H1 (cell line): ENCODE data around the gene TRPM1. TPM values are rescaled to one million over a fixed set of nuclear protein-coding genes. Genes with fewer than 3 reads are reported as not detected.

ENCODE experiments used
- CTCF ChIA-PET: fragments of 300-600 bp; sonication (Branson Sonifier 250); formaldehyde crosslinking; loops from one replicate; lab custom pipeline; 2021; ENCODE audit not compliant: partially characterized antibody; lab: Charles Lee
- POLR2A ChIA-PET: fragments of 300-600 bp; sonication (Branson Sonifier 250); formaldehyde crosslinking; loops from one replicate; lab custom pipeline; 2021; ENCODE audit warnings: inconsistent platforms; ENCODE audit not compliant: partially characterized antibody; lab: Charles Lee
- DNase-seq, 2 experiments: peaks; one replicate each; pipeline versions ENCODE4 v3.0.0 to v3.0.0-alpha.2; 2010 to 2022; ENCODE audit warnings: low spot score in 2 of 2, low read depth in 1 of 2, mixed read lengths in 1 of 2
- FAIRE-seq: peaks from 2 replicates; lab custom pipeline; 2011; peaks lifted over from hg19 to GRCh38; lab: Jason Lieb, UNC
- H2AFZ ChIP-seq: 2 replicates; pipeline ENCODE4 v1.8.1; 2012; ENCODE audit warnings: low read length, inconsistent platforms
- H2AK5ac ChIP-seq: 2 replicates; pipeline ENCODE4 v1.6.1; 2013; ENCODE audit warnings: low read depth, low read length
- H2BK120ac ChIP-seq: replicated peaks from 2 replicates; pipeline ENCODE3; 2013; ENCODE audit warnings: low read depth, low read length, inconsistent platforms
- H2BK12ac ChIP-seq: 2 replicates; pipeline ENCODE4 v1.6.1; 2013; ENCODE audit warnings: low read depth, low read length
- H2BK15ac ChIP-seq: 2 replicates; pipeline ENCODE4 v1.6.1; 2013; ENCODE audit warnings: low read length
- H2BK20ac ChIP-seq: 2 replicates; pipeline ENCODE4 v1.6.1; 2013; ENCODE audit warnings: low read length
- H2BK5ac ChIP-seq: 2 replicates; pipeline ENCODE4 v1.6.1; 2013; ENCODE audit warnings: low read depth, low read length
- H3K14ac ChIP-seq: 2 replicates; pipeline ENCODE4 v1.6.1; 2013; ENCODE audit warnings: inconsistent platforms; ENCODE audit not compliant: insufficient read length
- H3K18ac ChIP-seq: 2 replicates; pipeline ENCODE4 v1.6.1; 2013; ENCODE audit warnings: low read length; ENCODE audit errors: extremely low read depth
- H3K23ac ChIP-seq: 2 replicates; pipeline ENCODE4 v1.6.1; 2013; ENCODE audit warnings: inconsistent platforms; ENCODE audit not compliant: insufficient read length
- H3K23me2 ChIP-seq: 2 replicates; pipeline ENCODE4 v1.6.1; 2013; ENCODE audit warnings: low read depth, low read length
- H3K27ac ChIP-seq: 2 replicates; pipeline ENCODE4 v1.6.1; 2011; ENCODE audit warnings: low read depth, low read length, inconsistent platforms
- H3K27me3 ChIP-seq, 4 experiments: replicated peaks in 1 of 4; 1 replicate in 1 of 4; 2 replicates in 3 of 4; pipeline versions ENCODE4 v1.6.1 to v1.8.1; 2011 to 2013; ENCODE audit warnings: low read length in 3 of 4, mild to moderate bottlenecking in 3 of 4, inconsistent platforms in 2 of 4, mixed read lengths in 2 of 4, moderate library complexity in 1 of 4; ENCODE audit not compliant: control insufficient read depth in 3 of 4, insufficient read depth in 3 of 4; ENCODE audit errors: extremely low read depth in 1 of 4
- H3K36me3 ChIP-seq, 4 experiments: 2 replicates each; pipeline versions ENCODE4 v1.6.1 to v1.8.1; 2011 to 2013; ENCODE audit warnings: mild to moderate bottlenecking in 4 of 4, low read length in 3 of 4, moderate library complexity in 2 of 4, control low read depth in 1 of 4, inconsistent platforms in 1 of 4; ENCODE audit not compliant: insufficient read depth in 4 of 4, control insufficient read depth in 2 of 4
- H3K4ac ChIP-seq: replicated peaks from 2 replicates; pipeline ENCODE3; 2013; ENCODE audit warnings: low read length, low read depth, mixed read lengths, inconsistent platforms; ENCODE audit not compliant: insufficient read length
- H3K4me1 ChIP-seq, 4 experiments: replicated peaks in 1 of 4; 1 replicate in 1 of 4; 2 replicates in 3 of 4; pipeline versions ENCODE4 v1.6.1 to v1.8.1; 2011 to 2013; ENCODE audit warnings: low read length in 3 of 4, inconsistent platforms in 2 of 4, mixed read lengths in 1 of 4; ENCODE audit not compliant: insufficient read depth in 4 of 4, control insufficient read depth in 3 of 4
- H3K4me2 ChIP-seq, 2 experiments: 2 replicates each; pipeline versions ENCODE4 v1.6.1 to v1.8.1; 2011 to 2013; ENCODE audit warnings: low read depth in 2 of 2, low read length in 2 of 2, control low read depth in 1 of 2, inconsistent platforms in 1 of 2, mild to moderate bottlenecking in 1 of 2; ENCODE audit not compliant: insufficient read depth in 1 of 2
- H3K4me3 ChIP-seq, 4 experiments: fragments of 200-600, 300-600 bp in 1 of 4; sonication (generic), shearing (Covaris generic), sonication (Bioruptor Twin) in 1 of 4; 2 replicates each; pipeline versions ENCODE4 v1.5.1 to v1.8.1; 2011 to 2016; ENCODE audit warnings: low read length in 4 of 4, low read depth in 3 of 4, control low read depth in 2 of 4, inconsistent platforms in 2 of 4, mild to moderate bottlenecking in 2 of 4, mixed read lengths in 1 of 4, moderate library complexity in 1 of 4; ENCODE audit not compliant: insufficient read depth in 2 of 4; ENCODE audit errors: extremely low read depth in 1 of 4
- H3K56ac ChIP-seq: replicated peaks from 2 replicates; pipeline ENCODE3; 2013; ENCODE audit warnings: low read depth, mild to moderate bottlenecking, mixed read lengths, low read length, inconsistent platforms; ENCODE audit not compliant: insufficient read length
- H3K79me1 ChIP-seq: 2 replicates; pipeline ENCODE4 v1.6.1; 2013; ENCODE audit warnings: low read depth, low read length, control low read depth
- H3K79me2 ChIP-seq, 2 experiments: 2 replicates each; pipeline versions ENCODE4 v1.6.1 to v1.8.1; 2012 to 2013; ENCODE audit warnings: low read length in 2 of 2, mild to moderate bottlenecking in 2 of 2, inconsistent platforms in 1 of 2; ENCODE audit not compliant: insufficient read depth in 2 of 2, control insufficient read depth in 1 of 2
- H3K9ac ChIP-seq, 4 experiments: replicated peaks in 1 of 4; 1 replicate in 1 of 4; 2 replicates in 3 of 4; pipeline versions ENCODE4 v1.6.1 to v1.8.1; 2011 to 2013; ENCODE audit warnings: low read depth in 3 of 4, low read length in 3 of 4, control low read depth in 2 of 4, mild to moderate bottlenecking in 2 of 4, moderate library complexity in 2 of 4, inconsistent platforms in 1 of 4; ENCODE audit errors: extremely low read depth in 1 of 4
- H3K9me3 ChIP-seq, 2 experiments: 2 replicates each; pipeline versions ENCODE4 v1.6.1 to v1.8.1; 2012 to 2013; ENCODE audit warnings: mild to moderate bottlenecking in 2 of 2, moderate library complexity in 2 of 2, control low read depth in 1 of 2, inconsistent platforms in 1 of 2, low read depth in 1 of 2, low read length in 1 of 2, mixed read lengths in 1 of 2; ENCODE audit not compliant: insufficient read depth in 2 of 2
- H4K20me1 ChIP-seq, 2 experiments: replicated peaks in 1 of 2; 2 replicates each; pipeline versions ENCODE3 to v1.8.1; 2011 to 2013; ENCODE audit warnings: inconsistent platforms in 2 of 2, low read length in 2 of 2, mild to moderate bottlenecking in 1 of 2; ENCODE audit not compliant: insufficient read depth in 2 of 2, control insufficient read depth in 1 of 2
- H4K5ac ChIP-seq: 2 replicates; pipeline ENCODE4 v1.6.1; 2013; ENCODE audit warnings: low read length, low read depth, mixed read lengths, inconsistent platforms; ENCODE audit not compliant: insufficient read length
- H4K8ac ChIP-seq: 2 replicates; pipeline ENCODE4 v1.8.0; 2013; ENCODE audit warnings: mild to moderate bottlenecking, moderate library complexity, low read length, inconsistent platforms; ENCODE audit not compliant: insufficient read depth; ENCODE audit errors: extremely low read depth
- H4K91ac ChIP-seq: replicated peaks from 2 replicates; pipeline ENCODE3; 2013; ENCODE audit warnings: low read length, mixed read lengths, inconsistent platforms; ENCODE audit not compliant: insufficient read length
- ASH2L ChIP-seq: fragments of 200-600, 300-600 bp; sonication (generic); IDR thresholded peaks from one replicate; pipeline ENCODE4 v1.7.1; 2017; ENCODE audit warnings: low read length
- CREB1 ChIP-seq: IDR thresholded peaks from 2 replicates; pipeline ENCODE4 v1.6.1; 2012; ENCODE audit warnings: inconsistent platforms
- JUND ChIP-seq: IDR thresholded peaks from 2 replicates; pipeline ENCODE4 v1.6.1; 2011; ENCODE audit warnings: mild to moderate bottlenecking, improper control_type of control experiment, low read length
- POLR2A ChIP-seq, 2 experiments: IDR thresholded peaks; 1 replicate in 1 of 2; 2 replicates in 1 of 2; pipeline ENCODE4 v1.6.1; 2011; ENCODE audit warnings: low read depth in 2 of 2, low read length in 2 of 2, mild to moderate bottlenecking in 2 of 2; ENCODE audit errors: control extremely low read depth in 1 of 2
- RAD21 ChIP-seq, 2 experiments: IDR thresholded peaks in 1 of 2; conservative IDR thresholded peaks in 1 of 2; 2 replicates each; pipeline ENCODE4 v1.6.1; 2011; ENCODE audit warnings: low read depth in 2 of 2, low read length in 2 of 2, improper control_type of control experiment in 1 of 2, inconsistent platforms in 1 of 2, mild to moderate bottlenecking in 1 of 2, moderate library complexity in 1 of 2
- RNF2 ChIP-seq: fragments of 200-900, 300-1000 bp; sonication (generic); IDR thresholded peaks from 2 replicates; pipeline ENCODE4 v1.7.1; 2016; ENCODE audit warnings: borderline replicate concordance, low read depth, mild to moderate bottlenecking, antibody characterized with exemption, low read length; ENCODE audit not compliant: poor library complexity, severe bottlenecking; ENCODE audit errors: missing control alignments
- RXRA ChIP-seq: IDR thresholded peaks from 2 replicates; pipeline ENCODE4 v1.6.1; 2011; ENCODE audit warnings: low read depth, mild to moderate bottlenecking, low read length, moderate library complexity; ENCODE audit not compliant: insufficient read depth
- TAF1 ChIP-seq: IDR thresholded peaks from 2 replicates; pipeline ENCODE4 v1.6.1; 2011; ENCODE audit warnings: mild to moderate bottlenecking, low read depth, low read length
- YY1 ChIP-seq: IDR thresholded peaks from 2 replicates; pipeline ENCODE4 v1.6.1; 2011; ENCODE audit warnings: low read depth, mild to moderate bottlenecking, low read length
- WGBS, 2 experiments: shearing (Covaris generic) in 1 of 2; methylation state at CpG; one replicate each; pipeline versions ENCODE4 v1.1.6 to v1.1.7; 2013 to 2015; ENCODE audit warnings: low lambda C conversion rate in 2 of 2, mixed read lengths in 2 of 2, inconsistent platforms in 1 of 2, low coverage in 1 of 2, missing lambda C conversion rate in 1 of 2; ENCODE audit not compliant: insufficient replicate concordance in 2 of 2, insufficient coverage in 1 of 2, insufficient read length in 1 of 2; ENCODE audit errors: extremely low coverage in 1 of 2, missing lambda C conversion rate in 1 of 2; 5-methylcytosine and 5-hydroxymethylcytosine counted together
- polyA plus RNA-seq, 7 experiments: library from polyadenylated mRNA; depleted of rRNA in 3 of 7; stranded (reverse) in 5 of 7; unstranded in 2 of 7; fragments of >200 nt in 5 of 7; fragments of 200-250 nt in 2 of 7; gene quantifications; 1 replicate in 5 of 7; 2 replicates in 1 of 7; 4 replicates in 1 of 7; pipeline versions ENCODE4 v1.2.1 to v1.2.3, GENCODE V29; 2011 to 2013; ENCODE audit warnings: missing spikeins in 2 of 7, mixed read lengths in 2 of 7
- total RNA-seq: library from RNA; stranded (reverse); fragmentation: NEBNext Ultra II Directional; extraction: Animal tissue kit (Norgen Biotek cat#: 25700); gene quantifications from 2 replicates; pipeline ENCODE4 v1.2.1, GENCODE V29; 2021
- TF ChIP-seq, protein P1 (sequence below): IDR thresholded peaks from 2 replicates; pipeline ENCODE4 v1.6.1; 2012; ENCODE audit warnings: low read length, inconsistent platforms

The TRPM1 gene
- total and polyA plus RNA-seq, 2 of the 8 experiments (the other 6 are each of a cell fraction or from before 2014, with no cell fraction given), result 0.05 TPM; not detected in 1

DNA sequence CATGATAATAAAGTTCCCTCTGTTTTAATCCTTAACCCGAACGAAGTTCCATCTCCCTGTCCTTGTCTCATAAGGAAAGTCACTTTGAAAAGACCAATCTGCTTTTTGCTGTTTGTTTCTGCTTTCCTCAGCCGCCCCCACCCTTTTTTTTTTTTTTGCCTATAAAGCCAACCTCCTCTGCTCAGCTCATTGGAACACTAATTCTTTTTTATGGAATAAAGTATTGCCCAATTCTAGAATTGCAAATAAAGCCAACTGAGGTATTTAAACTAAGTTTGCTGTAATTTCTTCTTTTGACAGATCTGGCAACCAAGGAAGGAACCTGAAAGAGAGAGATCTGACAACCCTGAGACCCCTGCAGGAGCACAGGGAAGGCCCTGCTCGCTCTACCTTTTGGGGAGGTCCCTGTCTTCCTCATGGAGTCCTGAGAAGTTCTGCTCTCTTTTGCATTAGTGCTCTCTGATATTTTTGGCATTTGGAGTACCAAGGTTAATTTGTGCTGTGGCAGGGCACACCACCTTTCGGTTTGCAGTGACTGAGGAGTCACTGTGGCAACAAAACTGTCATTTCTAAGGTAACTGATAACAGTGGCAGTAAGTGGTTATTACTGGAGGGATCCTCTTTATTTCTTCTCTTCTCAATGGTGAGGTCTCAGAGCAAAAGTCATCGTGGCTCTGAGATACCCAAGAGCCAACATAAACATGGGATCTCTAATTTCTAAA is 35.2 kb upstream of the TRPM1 start:
- H2AFZ ChIP-seq, result 0 out of 2 replicates have a peak overlapping the region, but pooled peaks have one; percentile 4
- no peaks in the 10 kb centered on the region for H3K27me3 ChIP-seq
- no peak overlapping the region for H4K91ac ChIP-seq
- H3K56ac ChIP-seq, result no peak overlapping the region
- no peaks in the 10 kb centered on the region for H3K79me2 ChIP-seq
- no peak overlapping the region for H4K5ac ChIP-seq
- WGBS, 2 experiments, result 71% methylated on average over 6 of the region's 6 CpGs; no CpG with 5 or more reads in 1 of the 2 experiments
- no peak overlapping the region for H4K8ac ChIP-seq
- H3K9me3 ChIP-seq, result peaks cover 7 to 10% of the 10 kb centered on the region in 2 experiments
- no peak overlapping the region for H3K18ac ChIP-seq
- DNase-seq, result no peak
- H3K79me1 ChIP-seq, result no peaks in the 10 kb centered on the region
- no peaks in the 10 kb centered on the region for H3K36me3 ChIP-seq
- no peak overlapping the region for H3K23ac ChIP-seq
- H3K9ac ChIP-seq, result no peak overlapping the region
- H2BK20ac ChIP-seq, result no peak overlapping the region
- FAIRE-seq, result no peak
- H3K27ac ChIP-seq, result no peak overlapping the region
- H3K14ac ChIP-seq, result no peak overlapping the region
- H3K4ac ChIP-seq, result no peak overlapping the region
- H2BK15ac ChIP-seq, result no peak overlapping the region
- H3K4me3 ChIP-seq, result no peak overlapping the region
- no peak overlapping the region for H2BK5ac ChIP-seq
- CTCF ChIA-PET, result interaction anchor here (1.0 to 3.4 kb wide), 2 partner anchors 9 to 18 kb away, joined by 4 to 23 read pairs; no protein-coding TSS in a partner anchor
- no peak overlapping the region for H2BK120ac ChIP-seq
- H3K4me2 ChIP-seq, result 0 out of 4 replicates have a peak overlapping the region, but pooled peaks of 1 of the 2 experiments have one; percentile 5
- H2BK12ac ChIP-seq, result 0 out of 2 replicates have a peak overlapping the region, but pooled peaks have one; percentile 40
- H2AK5ac ChIP-seq, result no peak overlapping the region
- POLR2A ChIA-PET, result no interaction called here
- no peaks in the 10 kb centered on the region for H3K23me2 ChIP-seq
- H3K4me1 ChIP-seq, result peaks cover 2 to 9% (median 6%) of the 10 kb centered on the region in 4 experiments; a peak in 5 of 7 replicates
- H4K20me1 ChIP-seq, result no peaks in the 10 kb centered on the region
- TF ChIP-seq, protein P1, sequence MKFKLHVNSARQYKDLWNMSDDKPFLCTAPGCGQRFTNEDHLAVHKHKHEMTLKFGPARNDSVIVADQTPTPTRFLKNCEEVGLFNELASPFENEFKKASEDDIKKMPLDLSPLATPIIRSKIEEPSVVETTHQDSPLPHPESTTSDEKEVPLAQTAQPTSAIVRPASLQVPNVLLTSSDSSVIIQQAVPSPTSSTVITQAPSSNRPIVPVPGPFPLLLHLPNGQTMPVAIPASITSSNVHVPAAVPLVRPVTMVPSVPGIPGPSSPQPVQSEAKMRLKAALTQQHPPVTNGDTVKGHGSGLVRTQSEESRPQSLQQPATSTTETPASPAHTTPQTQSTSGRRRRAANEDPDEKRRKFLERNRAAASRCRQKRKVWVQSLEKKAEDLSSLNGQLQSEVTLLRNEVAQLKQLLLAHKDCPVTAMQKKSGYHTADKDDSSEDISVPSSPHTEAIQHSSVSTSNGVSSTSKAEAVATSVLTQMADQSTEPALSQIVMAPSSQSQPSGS, result no peak
- TF ChIP-seq CREB1 (no peak), ASH2L (no peak), RAD21 (IDR thresholded peaks at IDR 0.05 in 1 of 2, conservative IDR thresholded peaks at IDR 0.05 in 1 of 2; ENCODE audit: low read depth in 2 of 2, low read length in 2 of 2) (no peak), YY1 (no peak), RNF2 (no peak), POLR2A (IDR thresholded peaks at IDR 0.05; ENCODE audit: control extremely low read depth in 1 of 2, low read depth in 2 of 2, low read length in 2 of 2) (no peak), RXRA (no peak), JUND (no peak), TAF1 (no peak)
